HG03460 (cell line): ENCODE data around the gene ARHGEF37.

Experiments
- ATAC-seq: cut with Tn5 transposase; IDR thresholded peaks from one replicate; pipeline ENCODE4 v1.9.1; 2021; ENCODE audit not compliant: unreplicated experiment

ARHGEF37 gene

DNA sequence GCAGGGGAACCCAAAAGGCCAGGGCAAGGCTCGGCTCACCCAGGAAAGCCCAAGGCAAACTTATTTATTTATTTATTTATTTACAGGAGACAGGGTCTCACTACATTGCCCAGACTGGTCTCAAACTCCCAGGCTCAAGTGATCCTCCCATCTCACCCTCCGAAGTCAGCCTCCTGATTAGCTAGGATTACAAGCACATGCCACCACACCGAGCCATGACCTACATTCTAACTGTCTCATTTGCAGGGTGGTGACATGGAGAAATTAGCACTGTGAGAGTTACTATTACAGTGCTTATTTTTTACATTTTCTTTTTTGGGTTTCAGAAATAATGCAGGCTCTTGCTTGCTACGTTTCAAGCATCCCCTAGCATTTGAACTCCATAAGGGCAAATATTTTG is 18.1 kb downstream of the ARHGEF37 start:
- no peak for ATAC-seq

DNA sequence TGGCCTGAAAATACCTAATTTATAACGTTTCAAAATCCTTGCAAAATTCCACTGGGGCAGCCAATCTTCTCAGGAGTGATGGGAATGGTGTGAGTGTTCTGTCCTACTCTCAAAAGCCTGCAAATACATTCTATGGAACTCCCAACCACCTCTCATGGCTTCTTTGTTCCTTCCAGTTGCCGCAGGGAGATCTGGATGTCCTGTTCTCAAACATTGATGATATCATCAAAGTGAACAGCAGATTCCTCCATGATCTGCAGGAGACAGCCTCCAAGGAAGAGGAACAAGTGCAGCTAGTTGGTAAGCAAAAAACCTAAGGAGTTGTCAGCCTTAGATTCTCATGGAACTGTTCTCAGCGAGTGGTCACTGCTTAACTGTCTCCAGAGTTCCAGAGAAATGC is 19.6 kb downstream of the ARHGEF37 start:
- ATAC-seq, result no peak

DNA sequence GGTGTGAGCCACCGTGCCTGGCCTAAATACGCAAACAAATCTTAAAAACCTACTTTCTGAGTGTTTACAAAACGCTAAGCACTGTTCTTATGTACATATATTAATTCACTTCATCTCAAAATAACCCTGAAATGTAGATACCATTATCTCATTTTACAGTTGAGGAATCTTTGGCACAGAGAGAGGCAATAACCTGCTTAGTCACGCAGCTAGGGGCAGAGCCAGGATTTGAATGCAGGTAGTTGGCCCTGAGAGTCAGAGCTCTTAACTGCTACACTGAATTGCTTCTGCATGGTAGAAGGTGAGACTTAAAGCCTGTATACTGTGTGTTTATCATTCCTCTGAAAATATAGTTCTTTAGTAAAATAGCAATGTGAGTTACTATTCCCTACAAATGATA is 21.9 kb downstream of the ARHGEF37 start:
- ATAC-seq, result no peak

GRCh38 chr5:149603920-149604319 is 22.6 kb downstream of the ARHGEF37 start:
- ATAC-seq, result no peak

DNA sequence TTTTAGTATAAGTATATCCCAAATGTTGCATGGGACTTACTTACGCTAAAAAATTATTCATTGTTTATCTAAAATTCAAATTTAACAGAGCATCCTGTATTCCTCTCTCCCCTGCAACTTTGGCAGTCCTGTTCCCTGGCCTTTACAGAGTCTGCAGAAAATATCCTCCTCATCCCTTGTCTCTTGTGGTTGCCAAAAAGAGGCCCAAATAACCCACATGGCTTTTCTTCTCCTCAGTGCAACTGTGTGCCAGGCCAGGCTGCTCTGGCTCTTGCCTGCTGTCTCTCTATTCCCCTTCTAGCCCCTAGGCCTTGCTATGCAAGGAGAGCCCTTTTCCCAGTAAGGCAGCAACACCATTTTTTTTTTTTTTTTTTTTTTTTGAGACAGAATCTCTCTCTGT is 23.0 kb downstream of the ARHGEF37 start:
- ATAC-seq, result no peak

- ATAC-seq, result no peak
Measured at GRCh38 chr5:149605354-149605997, 24.2 kb downstream of the ARHGEF37 start.

DNA sequence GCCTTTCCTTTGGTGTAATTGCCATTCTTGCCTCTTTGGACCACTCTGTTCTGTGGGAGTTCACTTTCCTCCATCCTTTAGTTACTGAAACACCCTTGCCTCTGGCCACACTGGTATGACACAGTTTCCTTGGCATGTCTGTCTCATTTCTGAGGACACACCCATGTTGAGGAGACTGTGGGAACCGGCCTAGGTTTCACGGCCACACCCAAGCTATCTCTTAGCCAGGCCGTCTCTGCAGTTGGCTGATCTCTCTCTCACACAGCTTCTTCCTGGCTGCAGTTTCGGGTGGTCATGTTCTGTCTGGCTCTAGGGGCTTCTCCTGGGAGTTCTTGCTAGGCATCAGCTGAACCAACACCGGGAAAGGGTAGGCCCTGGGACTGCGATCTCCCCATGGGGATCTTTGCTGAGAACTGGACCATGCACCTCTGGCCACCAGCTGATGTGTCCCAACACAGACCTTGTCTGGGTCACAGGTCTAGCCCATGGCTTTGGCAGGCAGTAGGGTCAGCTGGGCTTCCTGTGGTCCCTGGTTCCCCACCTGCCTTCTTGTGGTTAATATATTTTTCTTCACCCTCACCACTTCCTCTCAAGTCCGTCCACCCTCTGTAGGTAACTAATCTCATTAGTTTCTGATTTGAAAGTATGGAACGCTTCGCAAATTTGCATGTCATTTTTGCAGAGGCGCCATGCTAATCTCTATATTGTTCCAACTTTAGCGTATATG is 24.9 kb downstream of the ARHGEF37 start:
- peak; percentile 95 for ATAC-seq

DNA sequence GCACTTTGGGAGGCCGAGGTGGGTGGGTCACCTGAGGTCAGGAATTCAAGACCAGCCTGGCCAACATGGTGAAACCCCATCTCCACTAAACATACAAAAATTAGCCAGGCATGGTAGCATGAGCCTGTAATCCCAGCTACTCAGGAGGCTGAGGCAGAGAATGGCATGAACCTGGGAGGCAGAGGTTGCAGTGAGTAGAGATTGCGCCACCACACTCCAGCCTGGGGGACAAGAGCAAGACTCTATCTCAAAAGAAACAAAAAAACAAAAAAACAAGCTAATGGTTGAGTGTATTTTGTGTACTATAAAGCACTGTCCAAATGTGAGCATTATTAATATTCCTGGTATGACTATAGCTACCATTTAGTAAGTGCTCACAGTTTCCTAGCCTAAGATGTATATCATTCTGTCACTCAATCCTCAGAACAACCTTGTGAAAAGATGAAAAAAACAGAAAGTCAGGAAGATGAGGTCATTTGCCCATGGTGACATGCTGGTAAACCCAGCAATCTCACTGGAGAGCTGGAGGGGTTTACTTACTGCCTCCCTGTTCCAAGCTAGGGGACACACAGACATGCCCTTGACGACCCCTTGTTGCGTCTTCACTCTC is 27.7 kb downstream of the ARHGEF37 start:
- ATAC-seq, result no peak

- no peak for ATAC-seq
Measured at GRCh38 chr5:149609640-149610219, 28.4 kb downstream of the ARHGEF37 start.

DNA sequence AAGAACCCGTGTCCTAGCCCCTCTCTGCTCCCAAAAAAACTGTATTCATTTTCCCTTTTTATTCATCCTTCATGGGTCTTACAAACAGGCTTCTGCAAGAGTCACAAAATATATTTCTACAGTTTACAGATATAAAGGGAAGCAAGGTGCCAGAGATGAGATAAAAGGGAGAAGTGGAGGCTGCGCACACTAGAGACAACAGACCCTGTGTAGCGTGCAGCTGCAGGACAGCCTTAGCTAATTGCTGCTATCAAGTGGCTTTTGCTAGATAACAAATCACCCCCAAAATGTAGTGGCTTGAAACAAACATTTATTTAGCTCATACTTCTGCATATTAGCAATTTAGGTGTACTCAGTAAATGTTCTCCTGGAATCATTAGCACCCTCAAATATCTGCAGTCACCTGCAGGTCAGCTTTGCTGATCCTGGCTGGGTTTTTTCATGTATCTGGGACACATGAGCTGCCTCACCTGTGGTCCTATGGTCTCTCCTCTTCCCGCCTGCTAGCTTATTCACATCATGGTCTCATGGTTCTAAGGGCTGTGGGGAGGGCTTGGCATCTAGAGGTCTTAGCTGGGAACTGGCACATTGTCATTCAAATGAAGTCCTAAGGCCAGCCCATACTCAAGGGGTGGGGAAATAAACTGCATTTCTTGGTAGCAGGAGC is 29.4 kb downstream of the ARHGEF37 start:
- ATAC-seq, result no peak

DNA sequence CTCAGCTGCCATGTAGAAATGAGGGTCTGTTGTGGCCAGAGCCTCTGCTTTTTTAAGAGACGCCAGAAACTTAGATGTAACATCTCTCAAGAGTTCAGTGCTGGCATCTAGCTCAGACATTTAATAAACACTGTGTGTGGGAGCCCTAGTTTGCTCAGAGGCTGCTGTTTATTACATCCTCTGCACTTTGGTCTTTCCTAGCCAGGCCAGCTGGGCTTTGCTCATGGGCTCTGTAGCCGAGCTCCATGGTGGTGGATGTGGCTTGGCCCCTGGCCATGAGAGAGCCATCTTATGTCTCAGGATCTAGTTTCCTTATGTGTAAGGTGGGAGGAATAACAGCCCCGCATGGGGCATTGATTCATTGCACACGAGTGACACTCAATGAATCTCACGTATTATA is 30.0 kb downstream of the ARHGEF37 start:
- no peak for ATAC-seq

DNA sequence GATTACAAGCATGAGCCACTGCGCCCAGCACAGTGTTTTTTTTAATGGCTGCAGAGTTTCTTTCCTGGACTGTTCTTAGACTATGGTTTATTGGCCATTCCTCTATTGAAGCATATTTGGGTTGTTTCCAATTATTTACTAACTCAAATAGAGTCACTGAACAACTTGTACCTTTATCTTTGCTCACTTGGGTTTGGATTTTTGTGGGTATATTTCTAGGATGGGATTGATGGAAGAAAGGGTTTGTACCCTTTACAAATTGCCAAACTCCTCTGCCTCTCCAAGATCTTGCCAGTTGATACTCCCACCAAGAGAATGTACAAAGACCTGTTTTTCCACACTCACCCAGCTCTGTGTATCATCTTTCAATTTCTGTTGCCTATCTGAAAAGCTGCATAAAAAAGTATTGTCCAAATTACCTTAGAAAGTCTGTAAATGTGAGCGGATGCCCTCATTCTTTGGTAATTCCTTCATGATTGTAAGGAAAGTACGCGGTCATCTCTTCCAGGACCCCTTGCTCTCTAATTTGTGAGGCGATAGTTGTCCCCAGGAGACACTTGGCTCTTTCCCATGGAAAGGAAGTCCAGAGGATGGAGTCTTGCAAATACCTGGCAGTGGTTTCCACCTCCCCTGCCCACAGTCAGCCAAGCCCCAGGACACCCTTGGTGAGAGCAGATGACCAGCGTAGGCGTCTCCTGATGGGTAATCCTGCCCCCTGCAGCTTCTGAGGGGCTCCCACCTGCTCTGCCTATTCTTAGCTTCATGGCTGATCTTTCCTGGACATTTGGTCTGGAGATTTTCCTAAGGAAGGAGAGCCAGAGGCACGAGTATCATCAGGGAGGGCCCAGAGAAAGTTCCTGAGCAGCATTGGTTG is 33.0 kb downstream of the ARHGEF37 start:
- ATAC-seq, result no peak

DNA sequence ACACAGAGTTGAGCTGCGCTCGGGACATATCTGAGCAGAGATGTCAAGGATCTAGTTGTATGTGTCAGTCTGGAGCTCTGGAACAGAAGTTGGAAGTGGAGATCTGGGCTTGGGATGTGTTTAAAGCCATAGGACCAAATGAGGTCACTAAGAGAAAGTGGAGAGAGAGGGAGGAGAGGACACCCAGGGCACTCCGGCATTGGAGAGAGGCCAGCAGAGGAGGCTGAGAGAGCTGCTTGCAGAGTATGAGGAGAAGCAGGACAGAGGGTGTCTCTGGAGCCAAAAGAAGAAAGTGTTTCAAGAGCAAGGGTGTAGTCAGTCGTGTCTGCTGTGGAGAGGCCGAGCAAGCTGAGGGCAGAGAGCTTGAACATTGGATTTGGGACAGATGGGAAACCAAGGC is 34.7 kb downstream of the ARHGEF37 start:
- ATAC-seq, result no peak

DNA sequence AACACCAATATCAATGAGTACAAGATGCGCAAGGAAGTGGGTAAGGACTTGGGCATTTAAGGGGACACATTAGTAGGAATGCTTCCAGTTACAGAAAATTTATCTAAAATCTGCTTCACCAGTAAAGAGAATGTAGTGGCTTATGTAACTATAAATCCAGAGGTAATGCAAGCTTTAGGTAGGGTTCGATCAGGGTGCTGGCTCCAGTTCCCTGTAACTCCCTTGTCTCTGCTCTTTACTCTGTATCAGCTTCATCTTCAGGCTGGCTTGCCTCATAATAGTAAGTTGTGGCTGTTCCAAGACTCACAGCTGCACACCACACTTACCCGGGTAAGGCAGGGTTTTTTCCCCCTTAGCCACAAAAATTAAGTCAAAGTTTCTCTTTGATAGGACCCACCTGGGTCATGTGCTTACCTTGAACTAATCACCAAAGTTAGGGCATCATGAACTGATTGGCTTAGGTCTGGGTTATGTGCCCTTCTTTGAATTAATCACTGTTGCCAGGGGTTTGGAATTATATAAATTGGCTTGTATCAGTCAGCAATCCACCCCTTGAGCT is 35.5 kb downstream of the ARHGEF37 start:
- ATAC-seq, result peak; percentile 77

- no peak for ATAC-seq
Measured at GRCh38 chr5:149617760-149618306, 36.5 kb downstream of the ARHGEF37 start.

DNA sequence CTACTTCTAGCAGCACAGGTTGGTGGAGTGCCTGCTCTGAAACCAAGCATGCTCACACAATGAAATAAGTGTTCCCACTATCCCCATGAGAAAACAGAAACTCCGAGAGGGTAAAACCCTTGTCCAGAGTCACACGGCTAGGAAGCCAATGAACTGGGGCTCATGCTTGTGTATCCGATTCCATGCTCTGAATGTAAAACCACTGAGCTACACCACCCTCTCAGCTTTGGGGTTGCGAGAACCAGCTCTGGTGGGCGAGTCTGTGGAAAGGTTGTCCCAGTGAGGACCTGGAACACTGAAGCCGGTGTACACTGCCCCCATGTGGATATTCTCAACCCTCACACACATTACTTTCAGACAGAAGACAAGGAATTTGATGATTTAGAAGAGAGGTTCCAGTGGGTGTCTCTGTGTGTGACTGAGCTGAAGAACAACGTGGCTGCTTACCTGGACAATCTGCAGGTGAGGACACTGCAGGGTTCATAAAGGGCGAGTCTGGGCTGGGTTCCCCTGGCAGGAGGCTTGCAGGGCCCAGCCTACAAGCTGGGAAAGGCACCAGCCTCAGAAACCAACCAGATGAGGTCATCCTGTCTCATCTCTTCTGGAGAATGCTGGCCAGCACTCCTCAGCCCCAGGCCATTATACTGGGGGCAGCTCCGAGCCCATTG is 37.4 kb downstream of the ARHGEF37 start:
- peak; percentile 58 for ATAC-seq

DNA sequence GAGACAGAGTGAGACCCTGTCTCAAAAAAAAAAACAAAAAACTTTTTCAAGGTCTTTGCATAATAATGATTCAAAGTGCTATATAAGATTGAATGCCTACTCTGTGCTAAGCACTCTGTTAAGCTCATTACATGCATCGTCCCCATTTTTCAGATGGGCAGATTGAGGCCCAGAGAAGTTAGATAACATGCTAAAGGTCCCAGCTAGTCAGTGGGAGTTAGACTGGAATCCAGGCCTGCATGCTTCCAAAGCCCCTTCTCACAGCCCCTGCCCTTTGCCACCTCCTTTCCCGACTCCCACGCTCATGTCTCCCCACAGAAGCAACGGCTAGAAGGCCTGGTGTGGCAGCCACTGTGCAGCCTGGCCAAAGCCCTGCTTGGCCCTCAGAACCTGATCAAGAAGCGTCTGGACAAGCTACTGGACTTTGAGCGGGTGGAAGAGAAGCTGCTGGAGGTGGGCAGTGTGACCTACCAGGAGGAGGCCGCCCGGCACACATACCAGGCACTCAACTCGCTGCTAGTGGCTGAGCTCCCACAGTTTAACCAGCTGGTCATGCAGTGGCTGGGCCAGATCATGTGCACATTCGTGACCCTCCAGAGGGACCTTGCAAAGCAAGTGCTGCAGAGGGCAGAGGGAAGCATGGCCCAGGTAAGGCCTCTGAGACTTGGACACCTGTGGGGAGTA is 40.3 kb downstream of the ARHGEF37 start:
- ATAC-seq, result no peak

GRCh38 chr5:149622466-149622865 is 41.2 kb downstream of the ARHGEF37 start:
- no peak for ATAC-seq

DNA sequence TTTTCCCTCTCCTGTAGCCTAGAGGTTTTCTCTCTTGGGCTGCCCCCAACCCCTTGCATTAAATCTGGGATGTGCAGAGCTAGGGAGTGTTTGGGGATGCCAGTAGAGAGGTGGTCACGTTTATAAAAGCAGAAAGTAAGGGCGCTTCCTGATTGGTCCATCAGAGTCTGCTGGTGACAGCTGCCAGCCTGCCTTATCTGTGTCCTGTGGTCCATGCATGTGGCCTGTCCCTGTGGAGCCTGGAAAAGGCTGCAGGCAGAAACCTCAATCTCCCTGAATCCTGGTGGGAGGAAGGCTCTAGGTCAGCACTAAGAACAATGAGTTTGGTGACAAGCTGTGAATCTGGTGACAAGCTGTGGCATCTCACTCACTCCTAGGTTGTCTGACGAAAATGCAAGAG is 42.2 kb downstream of the ARHGEF37 start:
- no peak for ATAC-seq
